ENCODE measurements around the gene SOX15.

- TF ChIP-seq, protein P1, sequence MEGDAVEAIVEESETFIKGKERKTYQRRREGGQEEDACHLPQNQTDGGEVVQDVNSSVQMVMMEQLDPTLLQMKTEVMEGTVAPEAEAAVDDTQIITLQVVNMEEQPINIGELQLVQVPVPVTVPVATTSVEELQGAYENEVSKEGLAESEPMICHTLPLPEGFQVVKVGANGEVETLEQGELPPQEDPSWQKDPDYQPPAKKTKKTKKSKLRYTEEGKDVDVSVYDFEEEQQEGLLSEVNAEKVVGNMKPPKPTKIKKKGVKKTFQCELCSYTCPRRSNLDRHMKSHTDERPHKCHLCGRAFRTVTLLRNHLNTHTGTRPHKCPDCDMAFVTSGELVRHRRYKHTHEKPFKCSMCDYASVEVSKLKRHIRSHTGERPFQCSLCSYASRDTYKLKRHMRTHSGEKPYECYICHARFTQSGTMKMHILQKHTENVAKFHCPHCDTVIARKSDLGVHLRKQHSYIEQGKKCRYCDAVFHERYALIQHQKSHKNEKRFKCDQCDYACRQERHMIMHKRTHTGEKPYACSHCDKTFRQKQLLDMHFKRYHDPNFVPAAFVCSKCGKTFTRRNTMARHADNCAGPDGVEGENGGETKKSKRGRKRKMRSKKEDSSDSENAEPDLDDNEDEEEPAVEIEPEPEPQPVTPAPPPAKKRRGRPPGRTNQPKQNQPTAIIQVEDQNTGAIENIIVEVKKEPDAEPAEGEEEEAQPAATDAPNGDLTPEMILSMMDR (conservative IDR thresholded peaks at IDR 0.05; ENCODE audit: low read length): no peak
- TF ChIP-seq EZH2phosphoT487 (IDR thresholded peaks at IDR 0.05; ENCODE audit: borderline replicate concordance, low read depth, low read length): no peak
Observed at GRCh38 chr17:7610641-7611040, 20.7 kb upstream of the SOX15 start.
